ENCODE results near the gene SMYD3. TPM values are rescaled to one million over a fixed set of nuclear protein-coding genes. Genes with fewer than 3 reads are reported as not detected.
"Not testable (repeated sequence)": the region's sequence is repeated elsewhere in the genome, so short reads cannot be mapped to it uniquely, and the experiment has no call there.

Gene SMYD3
- total RNA-seq, 1 donor from 2014 or later = 29.3 TPM

DNA sequence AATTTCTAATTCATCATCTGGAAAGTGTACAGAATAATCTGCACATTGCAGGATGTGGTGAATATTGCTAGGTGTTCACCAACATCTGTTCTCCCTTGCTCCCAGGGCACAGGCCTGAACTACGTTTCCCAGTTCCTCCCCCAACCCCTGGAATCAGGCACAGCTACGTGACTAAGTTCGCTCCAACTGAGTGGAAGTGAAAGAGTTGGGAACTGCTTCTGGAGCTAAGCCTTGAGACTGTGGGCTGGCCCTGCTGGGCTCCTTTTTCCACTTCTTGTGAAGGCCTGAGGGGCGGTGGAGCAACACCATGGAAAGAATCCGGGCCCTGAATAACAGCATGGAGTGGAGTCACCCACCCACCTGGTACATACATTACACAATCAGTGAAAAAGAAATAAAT, 534.6 kb downstream of the SMYD3 start:
- no peak for DNase-seq (ENCODE audit: low spot score)
- H3K4me1 Mint-ChIP-seq (ENCODE audit: low read depth) = peaks cover 13% of the 10 kb centered on the region
- no peaks in the 10 kb centered on the region for H3K36me3 Mint-ChIP-seq (ENCODE audit: low read depth)

GRCh38 chr1:245971711-245972085, 535.4 kb downstream of the SMYD3 start:
- peaks cover 15% of the 10 kb centered on the region for H3K4me1 Mint-ChIP-seq (ENCODE audit: low read depth)
- TF ChIP-seq, protein P1, sequence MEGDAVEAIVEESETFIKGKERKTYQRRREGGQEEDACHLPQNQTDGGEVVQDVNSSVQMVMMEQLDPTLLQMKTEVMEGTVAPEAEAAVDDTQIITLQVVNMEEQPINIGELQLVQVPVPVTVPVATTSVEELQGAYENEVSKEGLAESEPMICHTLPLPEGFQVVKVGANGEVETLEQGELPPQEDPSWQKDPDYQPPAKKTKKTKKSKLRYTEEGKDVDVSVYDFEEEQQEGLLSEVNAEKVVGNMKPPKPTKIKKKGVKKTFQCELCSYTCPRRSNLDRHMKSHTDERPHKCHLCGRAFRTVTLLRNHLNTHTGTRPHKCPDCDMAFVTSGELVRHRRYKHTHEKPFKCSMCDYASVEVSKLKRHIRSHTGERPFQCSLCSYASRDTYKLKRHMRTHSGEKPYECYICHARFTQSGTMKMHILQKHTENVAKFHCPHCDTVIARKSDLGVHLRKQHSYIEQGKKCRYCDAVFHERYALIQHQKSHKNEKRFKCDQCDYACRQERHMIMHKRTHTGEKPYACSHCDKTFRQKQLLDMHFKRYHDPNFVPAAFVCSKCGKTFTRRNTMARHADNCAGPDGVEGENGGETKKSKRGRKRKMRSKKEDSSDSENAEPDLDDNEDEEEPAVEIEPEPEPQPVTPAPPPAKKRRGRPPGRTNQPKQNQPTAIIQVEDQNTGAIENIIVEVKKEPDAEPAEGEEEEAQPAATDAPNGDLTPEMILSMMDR (IDR thresholded peaks at IDR 0.05) = no peak
- H3K36me3 Mint-ChIP-seq (ENCODE audit: low read depth) = no peaks in the 10 kb centered on the region
- no peaks in the 10 kb centered on the region for H3K27me3 Mint-ChIP-seq (ENCODE audit: low read depth)
- H3K27ac Mint-ChIP-seq (ENCODE audit: unreplicated experiment) = no peak overlapping the region
- peaks cover 3% of the 10 kb centered on the region for H3K9me3 Mint-ChIP-seq (ENCODE audit: low read depth)
- no peak for DNase-seq (ENCODE audit: low spot score)
- H3K4me3 Mint-ChIP-seq (ENCODE audit: unreplicated experiment) = no peak overlapping the region

More for the DNA sequence above, 534.6 kb downstream of the SMYD3 start:
- Mint-ChIP-seq H3K27me3 (ENCODE audit: low read depth) (no peaks in the 10 kb centered on the region), H3K9me3 (ENCODE audit: low read depth) (peaks cover 3% of the 10 kb centered on the region), H3K27ac (ENCODE audit: unreplicated experiment) (no peak overlapping the region), H3K4me3 (ENCODE audit: unreplicated experiment) (no peak overlapping the region)
- TF ChIP-seq, protein P1 (IDR thresholded peaks at IDR 0.05) = no peak

GRCh38 chr1:245971076-245971710, 535.9 kb downstream of the SMYD3 start:
- not testable (repeated sequence) for H3K4me3 Mint-ChIP-seq (ENCODE audit: unreplicated experiment); DNase-seq (ENCODE audit: low spot score)
- peaks cover 15% of the 10 kb centered on the region for H3K4me1 Mint-ChIP-seq (ENCODE audit: low read depth)

DNA sequence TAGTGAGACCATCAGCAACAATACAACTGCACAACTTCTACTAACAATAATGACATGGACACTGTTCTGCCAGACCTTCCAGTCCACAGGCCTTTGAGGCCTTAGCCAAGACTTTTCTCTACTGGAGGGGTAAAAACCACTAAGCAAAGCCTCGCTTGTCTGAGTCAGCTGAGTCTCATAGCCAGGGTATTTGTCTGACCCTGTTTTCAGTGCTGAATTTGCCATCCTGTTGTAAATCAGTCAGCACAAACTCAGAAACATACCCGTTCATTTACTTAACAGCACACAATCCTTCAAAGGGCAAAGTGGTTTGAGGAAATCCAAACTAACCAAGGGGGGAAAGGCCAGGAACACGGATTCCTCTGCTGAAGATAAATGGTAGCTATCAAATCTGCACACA, 537.8 kb downstream of the SMYD3 start:
- H3K9me3 Mint-ChIP-seq (ENCODE audit: low read depth) = peaks cover 3% of the 10 kb centered on the region
- no peak overlapping the region for H3K4me3 Mint-ChIP-seq (ENCODE audit: unreplicated experiment)
- peak overlapping the region; percentile 84 for H3K27ac Mint-ChIP-seq (ENCODE audit: unreplicated experiment)
- TF ChIP-seq, protein P1 (IDR thresholded peaks at IDR 0.05) = no peak
- DNase-seq (ENCODE audit: low spot score) = no peak
- no peaks in the 10 kb centered on the region for H3K36me3 Mint-ChIP-seq (ENCODE audit: low read depth)
- no peaks in the 10 kb centered on the region for H3K27me3 Mint-ChIP-seq (ENCODE audit: low read depth)
- H3K4me1 Mint-ChIP-seq (ENCODE audit: low read depth) = peaks cover 15% of the 10 kb centered on the region

More at GRCh38 chr1:245971076-245971710, 535.9 kb downstream of the SMYD3 start:
- not testable (repeated sequence) for H3K36me3 Mint-ChIP-seq (ENCODE audit: low read depth); H3K9me3 Mint-ChIP-seq (ENCODE audit: low read depth); H3K27ac Mint-ChIP-seq (ENCODE audit: unreplicated experiment); H3K27me3 Mint-ChIP-seq (ENCODE audit: low read depth)

DNA sequence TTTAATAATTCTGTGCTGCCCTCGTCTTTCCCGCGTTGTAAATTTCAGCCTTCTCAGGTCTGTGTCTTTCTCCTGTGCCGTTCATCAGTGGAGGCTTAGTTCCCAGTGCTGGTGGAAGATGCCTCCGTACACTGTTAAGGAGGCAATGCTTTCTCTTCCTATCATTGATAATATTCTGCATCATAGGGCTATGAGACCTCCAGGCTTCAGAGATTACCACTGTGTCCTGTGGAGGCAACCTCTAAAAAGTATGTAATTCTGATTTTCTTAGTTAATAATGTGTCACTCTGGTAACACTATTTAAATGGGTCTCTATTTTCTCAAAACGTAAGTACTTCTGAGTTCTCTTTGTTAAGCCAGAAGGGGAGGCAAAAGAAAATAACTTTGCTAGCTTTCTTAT, 538.3 kb downstream of the SMYD3 start:
- H3K36me3 Mint-ChIP-seq (ENCODE audit: low read depth) = no peaks in the 10 kb centered on the region
- H3K4me1 Mint-ChIP-seq (ENCODE audit: low read depth) = peaks cover 15% of the 10 kb centered on the region
- peak overlapping the region; percentile 84 for H3K27ac Mint-ChIP-seq (ENCODE audit: unreplicated experiment)
- no peak overlapping the region for H3K4me3 Mint-ChIP-seq (ENCODE audit: unreplicated experiment)
- TF ChIP-seq, protein P1 (IDR thresholded peaks at IDR 0.05) = no peak
- no peaks in the 10 kb centered on the region for H3K27me3 Mint-ChIP-seq (ENCODE audit: low read depth)
- H3K9me3 Mint-ChIP-seq (ENCODE audit: low read depth) = peaks cover 3% of the 10 kb centered on the region
- no peak for DNase-seq (ENCODE audit: low spot score)

- peaks cover 44% of the 10 kb centered on the region for H3K4me1 Mint-ChIP-seq (ENCODE audit: low read depth)
- no peak overlapping the region for H3K4me3 Mint-ChIP-seq (ENCODE audit: unreplicated experiment)
- TF ChIP-seq, protein P1 (IDR thresholded peaks at IDR 0.05) = no peak
- H3K9me3 Mint-ChIP-seq (ENCODE audit: low read depth) = no peaks in the 10 kb centered on the region
- no peak overlapping the region for H3K27ac Mint-ChIP-seq (ENCODE audit: unreplicated experiment)
- H3K36me3 Mint-ChIP-seq (ENCODE audit: low read depth) = no peaks in the 10 kb centered on the region
- no peaks in the 10 kb centered on the region for H3K27me3 Mint-ChIP-seq (ENCODE audit: low read depth)
- no peak for DNase-seq (ENCODE audit: low spot score)
Observed at GRCh38 chr1:245965398-245965797, 541.7 kb downstream of the SMYD3 start.
